Chondrocyte (in vitro differentiated cells): Measurements from ENCODE around the gene SHISA6. TPM values are rescaled to one million over a fixed set of nuclear protein-coding genes. Genes with fewer than 3 reads are reported as not detected.
"Not testable (repeated sequence)": the region's sequence is repeated elsewhere in the genome, so short reads cannot be mapped to it uniquely, and the experiment has no call there.

Experiments used
- DNase-seq: peaks from one replicate; pipeline ENCODE4 v3.0.0; 2021; ENCODE audit warnings: mixed read lengths, low spot score
- H3K27ac Mint-ChIP-seq: one replicate; pipeline ENCODE4 v1.8.0; 2021; ENCODE audit warnings: mild to moderate bottlenecking, moderate library complexity, mixed read lengths; ENCODE audit not compliant: unreplicated experiment
- H3K27me3 Mint-ChIP-seq: 2 replicates; pipeline ENCODE4 v1.8.0; 2021; ENCODE audit warnings: low read depth, mixed read lengths
- H3K36me3 Mint-ChIP-seq: 2 replicates; pipeline ENCODE4 v1.8.0; 2021; ENCODE audit warnings: low read depth, mixed read lengths
- H3K4me1 Mint-ChIP-seq: 2 replicates; pipeline ENCODE4 v1.8.0; 2021; ENCODE audit warnings: low read depth, mild to moderate bottlenecking, mixed read lengths
- H3K4me3 Mint-ChIP-seq: one replicate; pipeline ENCODE4 v1.8.0; 2021; ENCODE audit warnings: mild to moderate bottlenecking, moderate library complexity, mixed read lengths; ENCODE audit not compliant: unreplicated experiment
- H3K9me3 Mint-ChIP-seq: 2 replicates; pipeline ENCODE4 v1.8.0; 2021; ENCODE audit warnings: low read depth, mixed read lengths
- total RNA-seq: library from RNA; stranded (reverse); gene quantifications from 3 replicates; pipeline ENCODE4 v1.2.1, GENCODE V29; 2021
- TF ChIP-seq, protein P1 (sequence below): fragments of 200-600 bp; sonication (generic); IDR thresholded peaks from 2 replicates; pipeline ENCODE4 v1.5.0; 2021; ENCODE audit warnings: antibody characterized with exemption, mild to moderate bottlenecking, moderate library complexity

SHISA6 gene
- total RNA-seq, 1 donor from 2014 or later, result not detected

DNA sequence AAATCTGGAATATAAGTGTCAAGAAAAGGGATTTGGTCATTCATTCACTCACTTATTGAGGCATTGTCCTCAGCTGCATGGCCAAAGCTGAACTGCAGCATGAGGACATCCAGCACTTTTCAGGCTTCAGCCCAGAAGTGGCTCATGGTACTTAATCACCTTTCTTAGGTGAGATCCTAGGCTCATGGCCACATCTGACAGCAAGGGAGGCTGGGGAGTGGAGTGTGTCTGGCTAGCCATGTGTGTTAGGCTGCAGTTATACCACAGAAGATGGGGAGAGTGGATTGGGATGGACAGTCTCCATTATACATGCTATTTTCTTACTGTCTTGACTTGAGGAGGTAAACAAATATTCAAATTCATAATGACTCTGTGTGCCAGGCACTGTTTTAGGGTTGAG lies 68.8 kb downstream of the SHISA6 start:
- H3K9me3 Mint-ChIP-seq, result no peaks in the 10 kb centered on the region
- H3K4me3 Mint-ChIP-seq, result no peak overlapping the region
- H3K4me1 Mint-ChIP-seq, result peaks cover 11% of the 10 kb centered on the region
- no peaks in the 10 kb centered on the region for H3K36me3 Mint-ChIP-seq
- H3K27me3 Mint-ChIP-seq, result peaks cover 7% of the 10 kb centered on the region
- no peak overlapping the region for H3K27ac Mint-ChIP-seq
- TF ChIP-seq, protein P1, sequence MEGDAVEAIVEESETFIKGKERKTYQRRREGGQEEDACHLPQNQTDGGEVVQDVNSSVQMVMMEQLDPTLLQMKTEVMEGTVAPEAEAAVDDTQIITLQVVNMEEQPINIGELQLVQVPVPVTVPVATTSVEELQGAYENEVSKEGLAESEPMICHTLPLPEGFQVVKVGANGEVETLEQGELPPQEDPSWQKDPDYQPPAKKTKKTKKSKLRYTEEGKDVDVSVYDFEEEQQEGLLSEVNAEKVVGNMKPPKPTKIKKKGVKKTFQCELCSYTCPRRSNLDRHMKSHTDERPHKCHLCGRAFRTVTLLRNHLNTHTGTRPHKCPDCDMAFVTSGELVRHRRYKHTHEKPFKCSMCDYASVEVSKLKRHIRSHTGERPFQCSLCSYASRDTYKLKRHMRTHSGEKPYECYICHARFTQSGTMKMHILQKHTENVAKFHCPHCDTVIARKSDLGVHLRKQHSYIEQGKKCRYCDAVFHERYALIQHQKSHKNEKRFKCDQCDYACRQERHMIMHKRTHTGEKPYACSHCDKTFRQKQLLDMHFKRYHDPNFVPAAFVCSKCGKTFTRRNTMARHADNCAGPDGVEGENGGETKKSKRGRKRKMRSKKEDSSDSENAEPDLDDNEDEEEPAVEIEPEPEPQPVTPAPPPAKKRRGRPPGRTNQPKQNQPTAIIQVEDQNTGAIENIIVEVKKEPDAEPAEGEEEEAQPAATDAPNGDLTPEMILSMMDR, result no peak
- no peak for DNase-seq

DNA sequence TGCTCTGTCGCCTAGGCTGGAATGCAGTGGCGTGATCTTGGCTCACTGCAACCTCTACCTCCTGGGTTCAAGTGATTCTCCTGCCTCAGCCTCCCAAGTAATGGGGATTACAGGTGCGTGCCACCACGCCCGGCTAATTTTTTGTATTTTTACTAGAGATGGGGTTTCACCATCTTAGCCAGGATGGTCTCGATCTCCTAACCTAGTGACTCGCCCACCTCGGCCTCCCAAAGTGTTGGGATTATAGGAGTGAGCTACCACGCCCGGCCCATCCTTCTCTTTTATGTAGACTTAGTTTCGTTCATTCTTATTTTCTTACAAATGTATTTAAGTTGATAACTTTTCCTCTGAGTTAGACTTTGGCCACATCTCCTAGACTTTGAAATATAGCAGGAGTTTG lies 75.4 kb downstream of the SHISA6 start:
- not testable (repeated sequence) for H3K36me3 Mint-ChIP-seq, H3K9me3 Mint-ChIP-seq, H3K4me1 Mint-ChIP-seq, H3K27me3 Mint-ChIP-seq, DNase-seq, H3K27ac Mint-ChIP-seq, H3K4me3 Mint-ChIP-seq

DNA sequence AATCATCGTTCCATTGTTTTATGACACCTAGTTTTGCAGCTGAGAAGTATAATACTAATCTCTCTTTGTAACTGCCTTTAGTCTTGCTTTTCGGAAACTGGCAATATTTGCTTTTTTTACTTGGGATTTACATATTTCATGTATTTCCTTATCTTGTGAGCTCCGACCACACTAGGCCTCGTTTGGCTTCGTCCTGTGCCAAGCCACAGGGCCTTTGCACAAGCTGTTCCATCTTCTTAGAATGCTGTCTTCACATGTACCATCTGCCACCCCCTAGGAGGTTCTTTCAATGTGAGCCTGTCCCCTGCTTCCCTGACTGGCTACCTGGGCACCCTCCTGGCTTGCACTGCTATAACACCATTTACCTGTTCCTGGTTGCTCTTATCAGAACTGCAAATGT lies 77.2 kb downstream of the SHISA6 start:
- TF ChIP-seq, protein P1, result no peak
- no peak overlapping the region for H3K4me3 Mint-ChIP-seq
- peaks cover 9% of the 10 kb centered on the region for H3K4me1 Mint-ChIP-seq
- DNase-seq, result no peak
- peaks cover 2% of the 10 kb centered on the region for H3K9me3 Mint-ChIP-seq
- peaks cover 5% of the 10 kb centered on the region for H3K27me3 Mint-ChIP-seq
- H3K36me3 Mint-ChIP-seq, result peaks cover 1% of the 10 kb centered on the region
- H3K27ac Mint-ChIP-seq, result no peak overlapping the region

DNA sequence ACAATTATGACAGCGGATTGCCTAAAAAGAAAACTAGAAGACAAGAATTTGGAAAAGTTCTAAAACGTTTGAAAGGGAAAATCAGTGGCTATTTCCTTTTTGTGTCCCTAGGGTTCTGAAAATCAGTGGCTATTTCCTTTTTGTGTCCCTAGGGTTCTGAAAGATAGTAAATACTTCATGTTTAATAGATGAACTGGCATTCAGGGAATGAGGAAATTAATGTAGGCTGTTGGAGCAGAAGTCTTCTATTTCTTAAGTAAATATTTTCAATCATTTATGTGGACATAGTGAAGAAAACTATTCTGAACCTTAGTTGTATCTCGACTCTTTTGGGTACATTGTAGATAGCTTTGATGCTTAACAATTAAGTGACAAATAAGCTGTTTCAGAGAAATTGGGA lies 78.9 kb downstream of the SHISA6 start:
- H3K4me3 Mint-ChIP-seq, result no peak overlapping the region
- H3K4me1 Mint-ChIP-seq, result peaks cover 9% of the 10 kb centered on the region
- H3K9me3 Mint-ChIP-seq, result peaks cover 2% of the 10 kb centered on the region
- TF ChIP-seq, protein P1, result no peak
- H3K36me3 Mint-ChIP-seq, result peaks cover 1% of the 10 kb centered on the region
- no peaks in the 10 kb centered on the region for H3K27me3 Mint-ChIP-seq
- DNase-seq, result no peak
- no peak overlapping the region for H3K27ac Mint-ChIP-seq

DNA sequence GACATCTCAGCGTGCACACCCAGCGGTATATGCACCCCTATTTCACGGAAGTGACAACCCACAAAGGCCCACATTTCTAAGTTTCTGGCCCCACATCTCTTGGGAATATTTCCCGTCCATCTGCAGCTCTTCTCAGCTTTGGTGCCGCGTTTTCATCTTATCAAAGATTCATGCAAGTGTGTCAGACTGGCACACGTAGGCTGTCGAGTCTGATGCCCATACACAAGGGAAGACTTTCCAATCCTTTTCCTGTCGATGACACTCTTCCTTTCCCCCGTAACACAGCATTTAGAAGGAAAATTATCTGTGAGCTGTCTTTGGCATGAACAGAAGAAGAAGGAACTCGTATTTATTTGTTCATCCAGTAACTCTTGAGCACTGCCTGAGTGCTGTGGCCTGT lies 83.0 kb downstream of the SHISA6 start:
- no peak for DNase-seq
- H3K27ac Mint-ChIP-seq, result no peak overlapping the region
- peaks cover 2% of the 10 kb centered on the region for H3K27me3 Mint-ChIP-seq
- peaks cover 12% of the 10 kb centered on the region for H3K4me1 Mint-ChIP-seq
- H3K36me3 Mint-ChIP-seq, result peaks cover 1% of the 10 kb centered on the region
- H3K4me3 Mint-ChIP-seq, result no peak overlapping the region
- peaks cover 2% of the 10 kb centered on the region for H3K9me3 Mint-ChIP-seq
- TF ChIP-seq, protein P1, result no peak

DNA sequence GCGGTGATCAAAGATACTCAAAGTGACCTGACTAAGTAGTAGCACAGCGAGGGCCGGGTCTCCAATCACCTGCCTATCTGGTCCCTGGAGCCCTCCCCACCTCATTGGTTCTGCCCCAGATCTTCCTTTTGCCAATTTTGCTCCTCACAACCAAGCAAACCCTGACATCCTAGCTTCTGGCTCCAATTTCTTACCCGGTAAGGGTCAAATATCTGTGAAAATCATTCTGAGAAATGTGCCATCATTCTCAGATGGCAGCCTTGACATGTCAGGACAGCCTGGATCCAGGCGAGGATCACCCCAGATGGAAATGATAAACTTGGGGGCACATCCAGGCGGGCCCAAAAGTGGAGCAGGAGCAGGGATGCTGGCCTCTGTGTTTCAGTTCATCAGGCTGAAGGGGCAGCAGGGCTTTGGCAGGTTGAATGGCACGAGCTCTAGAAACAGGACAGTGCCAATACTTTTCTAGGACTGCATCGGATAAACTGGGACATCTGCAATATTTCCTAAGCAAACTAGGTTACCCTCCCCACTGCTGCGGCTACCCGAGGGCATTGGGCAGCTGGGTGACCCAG lies 83.9 kb downstream of the SHISA6 start:
- H3K4me3 Mint-ChIP-seq, result no peak overlapping the region
- no peak overlapping the region for H3K27ac Mint-ChIP-seq
- TF ChIP-seq, protein P1, result no peak
- no peak for DNase-seq
- peaks cover 9% of the 10 kb centered on the region for H3K4me1 Mint-ChIP-seq
- peaks cover 2% of the 10 kb centered on the region for H3K9me3 Mint-ChIP-seq
- H3K36me3 Mint-ChIP-seq, result peaks cover 1% of the 10 kb centered on the region
- H3K27me3 Mint-ChIP-seq, result peaks cover 2% of the 10 kb centered on the region
